D721Med (cell line): ENCODE measurements around the gene CBL.

Source experiments
- DNase-seq: peaks from one replicate; pipeline ENCODE4 v3.0.0; 2011; ENCODE audit warnings: low spot score; ENCODE audit not compliant: insufficient read length
- FAIRE-seq: peaks from 2 replicates; lab custom pipeline; 2011; peaks lifted over from hg19 to GRCh38; lab: Jason Lieb, UNC
- TF ChIP-seq, protein P1 (sequence below): IDR thresholded peaks from 2 replicates; pipeline ENCODE4 v1.5.1; 2012; ENCODE audit warnings: mild to moderate bottlenecking, control low read depth; ENCODE audit not compliant: insufficient read depth; ENCODE audit errors: missing control alignments

The CBL gene

DNA sequence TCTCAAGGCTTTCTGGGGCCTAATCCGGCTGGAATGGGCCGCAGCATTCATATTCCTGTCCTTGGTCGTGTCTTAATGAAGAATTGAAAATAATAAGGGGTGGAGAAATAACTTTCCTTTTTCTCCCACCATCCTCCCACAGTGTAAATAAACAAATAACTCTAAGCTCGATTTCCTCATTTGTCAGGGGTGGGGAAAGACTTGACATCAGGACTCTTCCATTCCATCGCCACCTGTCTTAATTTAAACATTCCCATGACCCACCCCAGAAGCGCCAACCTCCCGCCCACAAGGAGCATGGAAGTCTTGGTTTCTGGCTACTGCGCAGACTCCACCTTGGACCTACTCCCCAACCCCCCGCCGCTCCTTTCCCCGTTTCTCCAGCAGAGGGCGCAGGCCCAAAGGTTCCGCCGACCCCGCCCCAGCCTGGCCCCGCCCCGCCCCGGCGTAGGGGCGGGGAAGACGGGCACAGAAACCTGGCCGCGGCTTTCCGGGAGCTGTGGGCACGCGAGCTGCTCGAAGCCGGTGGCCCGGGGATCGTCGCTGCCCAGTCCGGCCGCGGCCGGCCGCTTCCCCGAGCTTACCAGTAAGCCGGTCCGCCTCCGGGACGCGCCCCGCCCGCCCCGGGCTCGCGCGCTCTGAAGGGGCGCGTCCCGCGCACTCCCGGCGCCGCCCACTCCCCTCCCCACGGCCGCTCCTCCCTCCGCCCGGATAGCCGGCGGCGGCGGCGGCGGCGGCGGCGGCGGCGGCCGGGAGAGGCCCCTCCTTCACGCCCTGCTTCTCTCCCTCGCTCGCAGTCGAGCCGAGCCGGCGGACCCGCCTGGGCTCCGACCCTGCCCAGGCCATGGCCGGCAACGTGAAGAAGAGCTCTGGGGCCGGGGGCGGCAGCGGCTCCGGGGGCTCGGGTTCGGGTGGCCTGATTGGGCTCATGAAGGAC is at the start of gene CBL:
CBL (plus strand) TSS at position 766 of the 937 bp plus-strand sequence; CDS start at position 845, 79 bp downstream.
- FAIRE-seq (no peak), DNase-seq (peak; percentile 96)
- TF ChIP-seq, protein P1, sequence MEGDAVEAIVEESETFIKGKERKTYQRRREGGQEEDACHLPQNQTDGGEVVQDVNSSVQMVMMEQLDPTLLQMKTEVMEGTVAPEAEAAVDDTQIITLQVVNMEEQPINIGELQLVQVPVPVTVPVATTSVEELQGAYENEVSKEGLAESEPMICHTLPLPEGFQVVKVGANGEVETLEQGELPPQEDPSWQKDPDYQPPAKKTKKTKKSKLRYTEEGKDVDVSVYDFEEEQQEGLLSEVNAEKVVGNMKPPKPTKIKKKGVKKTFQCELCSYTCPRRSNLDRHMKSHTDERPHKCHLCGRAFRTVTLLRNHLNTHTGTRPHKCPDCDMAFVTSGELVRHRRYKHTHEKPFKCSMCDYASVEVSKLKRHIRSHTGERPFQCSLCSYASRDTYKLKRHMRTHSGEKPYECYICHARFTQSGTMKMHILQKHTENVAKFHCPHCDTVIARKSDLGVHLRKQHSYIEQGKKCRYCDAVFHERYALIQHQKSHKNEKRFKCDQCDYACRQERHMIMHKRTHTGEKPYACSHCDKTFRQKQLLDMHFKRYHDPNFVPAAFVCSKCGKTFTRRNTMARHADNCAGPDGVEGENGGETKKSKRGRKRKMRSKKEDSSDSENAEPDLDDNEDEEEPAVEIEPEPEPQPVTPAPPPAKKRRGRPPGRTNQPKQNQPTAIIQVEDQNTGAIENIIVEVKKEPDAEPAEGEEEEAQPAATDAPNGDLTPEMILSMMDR: peak; percentile 71

DNA sequence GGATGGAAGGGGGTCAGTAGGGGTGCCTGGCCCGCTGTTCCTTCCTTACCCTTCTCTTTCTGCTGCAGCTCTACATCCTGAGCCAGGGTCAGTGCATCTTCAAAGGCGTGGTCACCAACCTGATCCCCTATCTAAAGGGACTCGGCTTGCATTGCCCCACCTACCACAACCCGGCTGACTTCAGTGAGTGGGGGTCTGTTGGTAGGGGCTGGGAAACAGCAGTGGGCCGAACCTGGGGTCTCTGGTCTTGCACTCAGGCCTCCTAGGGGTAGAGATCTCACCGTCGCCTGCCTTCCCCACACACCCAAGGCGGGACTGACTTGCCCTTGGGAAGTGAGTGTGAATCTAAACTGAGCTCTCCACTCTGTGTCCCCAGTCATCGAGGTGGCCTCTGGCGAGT is 49.6 kb upstream of the CBL start:
- no peak for DNase-seq
- TF ChIP-seq, protein P1: no peak
- FAIRE-seq: no peak

DNA sequence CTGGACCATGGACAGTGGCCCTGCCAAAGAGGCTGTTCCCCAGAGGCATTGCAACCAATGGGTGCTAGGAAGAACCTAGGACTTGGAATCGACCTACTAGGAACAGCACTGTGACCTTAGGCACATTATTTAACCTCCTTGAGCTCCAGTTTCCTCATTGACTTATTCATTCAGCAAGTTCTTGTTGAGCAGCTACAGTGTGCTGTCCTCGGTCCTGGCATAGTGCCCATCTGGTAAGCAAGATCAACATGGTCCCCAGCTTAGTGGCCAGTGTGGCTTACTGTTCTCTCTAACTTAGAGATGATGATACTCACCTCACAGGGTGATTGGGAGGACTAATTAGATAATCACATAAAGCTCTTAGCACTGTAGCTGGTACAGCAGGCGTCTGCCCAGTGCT is 49.1 kb upstream of the CBL start:
- peak; percentile 94 for FAIRE-seq

DNA sequence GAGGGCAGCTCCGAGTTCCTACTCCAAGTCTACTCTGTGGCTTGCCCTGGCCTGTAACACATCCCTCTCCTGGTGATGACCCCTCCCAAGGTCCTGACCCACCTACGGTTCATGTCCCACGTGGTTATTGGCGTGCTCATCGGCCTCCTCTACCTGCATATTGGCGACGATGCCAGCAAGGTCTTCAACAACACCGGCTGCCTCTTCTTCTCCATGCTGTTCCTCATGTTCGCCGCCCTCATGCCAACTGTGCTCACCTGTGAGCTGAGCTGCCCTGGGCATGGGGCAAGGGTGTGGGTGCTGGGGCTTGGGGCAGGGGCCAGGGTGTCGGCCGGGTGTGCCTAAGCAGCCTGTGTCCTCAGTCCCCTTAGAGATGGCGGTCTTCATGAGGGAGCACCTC is 47.7 kb upstream of the CBL start:
- DNase-seq (no peak), FAIRE-seq (no peak)
- TF ChIP-seq, protein P1: no peak

More for the DNA sequence above, 49.1 kb upstream of the CBL start:
- TF ChIP-seq, protein P1: no peak
- peak; percentile 98 for DNase-seq

DNA sequence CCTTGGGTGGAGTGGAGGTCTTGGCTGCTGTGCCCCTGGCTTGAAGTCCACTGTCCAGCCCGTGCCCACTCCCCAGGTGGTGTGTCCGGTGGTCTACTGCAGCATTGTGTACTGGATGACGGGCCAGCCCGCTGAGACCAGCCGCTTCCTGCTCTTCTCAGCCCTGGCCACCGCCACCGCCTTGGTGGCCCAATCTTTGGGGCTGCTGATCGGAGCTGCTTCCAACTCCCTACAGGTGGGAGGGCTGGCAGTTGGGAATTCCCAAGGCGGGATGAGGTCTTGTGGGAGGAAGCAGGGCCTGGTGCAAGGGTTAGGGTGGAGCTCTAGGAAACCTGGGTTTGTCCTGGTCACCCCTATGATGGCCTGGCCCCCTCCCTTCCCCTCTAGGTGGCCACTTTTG is 46.0 kb upstream of the CBL start:
- no peak for DNase-seq
- no peak for FAIRE-seq
- TF ChIP-seq, protein P1: no peak

DNA sequence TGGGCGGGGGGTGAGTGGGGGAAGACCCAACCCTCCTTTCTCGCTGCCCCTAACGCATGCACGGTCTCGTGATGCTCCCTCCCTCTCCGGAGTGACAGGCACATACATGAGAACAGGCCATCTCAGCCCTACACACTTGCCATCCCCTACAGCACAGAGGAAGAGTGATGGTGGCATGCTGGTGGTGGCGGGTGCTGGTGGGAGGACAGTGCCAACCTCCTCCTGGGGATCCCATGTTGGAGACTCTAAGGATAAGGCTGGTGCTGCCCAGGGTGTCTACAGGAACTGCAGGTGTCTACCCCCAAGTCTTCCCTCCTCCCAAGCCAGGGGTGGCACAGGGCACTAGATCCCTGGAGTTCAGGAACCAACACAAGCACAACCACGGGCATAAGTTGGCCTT is 44.3 kb upstream of the CBL start:
- DNase-seq (no peak), FAIRE-seq (no peak)
- TF ChIP-seq, protein P1: no peak
